Measurements from ENCODE around the gene CFAP74. TPM values are rescaled to one million over a fixed set of nuclear protein-coding genes. Genes with fewer than 3 reads are reported as not detected.

Gene CFAP74
- total and polyA plus RNA-seq, 2 of the 13 experiments (the other 11 are each of a cell fraction or from before 2014, with no cell fraction given), result 0.27 to 0.62 TPM

GRCh38 chr1:2050793-2051682, 47.5 kb upstream of the CFAP74 start:
- DNase-seq (ENCODE audit: low spot score) (no peak), FAIRE-seq (no peak), ATAC-seq (no peak)
- H3K4me1 ChIP-seq (ENCODE audit: insufficient read depth, low read length), result peaks cover 57% of the 10 kb centered on the region
- H3K27ac ChIP-seq (ENCODE audit: extremely low read length, insufficient read depth, low read length), result peak overlapping the region; percentile 46
- H3K4me2 ChIP-seq (ENCODE audit: low read depth, low read length), result peak overlapping the region; percentile 80
- 0 out of 2 replicates have a peak, but pooled peaks cover 5% of the 10 kb centered on the region for H4K20me1 ChIP-seq (ENCODE audit: insufficient read depth, low read length)
- in situ Hi-C loops (cut with HindIII; ENCODE audit: extremely low pct_ligation_motif_present, low pct_unique_long_range_greater_than_20kb), result no loop called here
- ChIA-PET CTCF (ENCODE audit: low intra/inter-chr PET ratio, low total read pairs) (no interaction called here), POLR2A (interaction anchor here (0.8 kb wide), 1 partner anchor 54 kb away, joined by 3 read pairs; no protein-coding TSS in a partner anchor)
- BruUV-seq (replicated peaks), result no TSS peak
- intact Hi-C loops (cut with micrococcal nuclease; ENCODE audit: unreplicated experiment), result no loop called here
- no peak overlapping the region for H2AFZ ChIP-seq (ENCODE audit: low read length)
- peaks cover 3% of the 10 kb centered on the region for H3K79me2 ChIP-seq (ENCODE audit: insufficient read depth, low read length)
- 0 out of 5 replicates have a peak, but pooled peaks cover 0 to 2% of the 10 kb centered on the region in 2 experiments for H3K27me3 ChIP-seq (ENCODE audit: control insufficient read depth in 1 of 2, insufficient read depth in 2 of 2, low read length in 2 of 2)
- WGBS (ENCODE audit: low lambda C conversion rate), result 2% methylated on average over 10 of the region's 84 CpGs
- H3K4me3 ChIP-seq (replicated peaks in 1 of 3; ENCODE audit: insufficient read depth in 1 of 3, low read depth in 2 of 3, low read length in 3 of 3), result peak overlapping the region; percentile 80 to 90 (median 89)
- H3K36me3 ChIP-seq (replicated peaks in 1 of 2; ENCODE audit: control insufficient read depth in 1 of 2, insufficient read depth in 2 of 2, low read length in 2 of 2), result peaks cover 2 to 7% of the 10 kb centered on the region in 2 experiments; a peak in 2 of 5 replicates
- H3K9me3 ChIP-seq (ENCODE audit: low read length), result no peaks in the 10 kb centered on the region
- H3K9ac ChIP-seq (ENCODE audit: insufficient read depth, low read depth, low read length), result peak overlapping the region; percentile 73
- TF ChIP-seq KMT2B (CRISPR knock-in tag; IDR thresholded peaks at IDR 0.05), result no peak
- no peak for TF ChIP-seq FLYWCH1 (CRISPR knock-in tag; IDR thresholded peaks at IDR 0.05)
- TF ChIP-seq MAX (IDR thresholded peaks at IDR 0.05), result 0 out of 2 replicates have a peak, but pooled peaks have one; percentile 15
- TF ChIP-seq, protein P1, sequence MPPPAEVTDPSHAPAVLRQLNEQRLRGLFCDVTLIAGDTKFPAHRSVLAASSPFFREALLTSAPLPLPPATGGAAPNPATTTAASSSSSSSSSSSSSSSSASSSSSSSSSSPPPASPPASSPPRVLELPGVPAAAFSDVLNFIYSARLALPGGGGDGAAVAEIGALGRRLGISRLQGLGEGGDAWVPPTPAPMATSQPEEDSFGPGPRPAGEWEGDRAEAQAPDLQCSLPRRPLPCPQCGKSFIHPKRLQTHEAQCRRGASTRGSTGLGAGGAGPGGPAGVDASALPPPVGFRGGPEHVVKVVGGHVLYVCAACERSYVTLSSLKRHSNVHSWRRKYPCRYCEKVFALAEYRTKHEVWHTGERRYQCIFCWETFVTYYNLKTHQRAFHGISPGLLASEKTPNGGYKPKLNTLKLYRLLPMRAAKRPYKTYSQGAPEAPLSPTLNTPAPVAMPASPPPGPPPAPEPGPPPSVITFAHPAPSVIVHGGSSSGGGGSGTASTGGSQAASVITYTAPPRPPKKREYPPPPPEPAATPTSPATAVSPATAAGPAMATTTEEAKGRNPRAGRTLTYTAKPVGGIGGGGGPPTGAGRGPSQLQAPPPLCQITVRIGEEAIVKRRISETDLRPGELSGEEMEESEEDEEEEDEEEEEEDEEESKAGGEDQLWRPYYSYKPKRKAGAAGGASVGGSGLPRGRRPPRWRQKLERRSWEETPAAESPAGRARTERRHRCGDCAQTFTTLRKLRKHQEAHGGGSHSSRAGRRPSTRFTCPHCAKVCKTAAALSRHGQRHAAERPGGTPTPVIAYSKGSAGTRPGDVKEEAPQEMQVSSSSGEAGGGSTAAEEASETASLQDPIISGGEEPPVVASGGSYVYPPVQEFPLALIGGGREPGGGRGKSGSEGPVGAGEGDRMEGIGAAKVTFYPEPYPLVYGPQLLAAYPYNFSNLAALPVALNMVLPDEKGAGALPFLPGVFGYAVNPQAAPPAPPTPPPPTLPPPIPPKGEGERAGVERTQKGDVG (CRISPR knock-in tag; IDR thresholded peaks at IDR 0.05; ENCODE audit: borderline replicate concordance), result no peak
- no peak for TF ChIP-seq TBP (CRISPR knock-in tag; IDR thresholded peaks at IDR 0.05)
- 0 out of 2 replicates have a peak, but pooled peaks have one; percentile 8 for TF ChIP-seq YEATS4 (CRISPR knock-in tag; IDR thresholded peaks at IDR 0.05; ENCODE audit: borderline replicate concordance)
- 0 out of 2 replicates have a peak, but pooled peaks have one; percentile 27 for TF ChIP-seq HOXA9 (CRISPR knock-in tag; IDR thresholded peaks at IDR 0.05; ENCODE audit: borderline replicate concordance)
- TF ChIP-seq ZFX (CRISPR knock-in tag; IDR thresholded peaks at IDR 0.05; ENCODE audit: low read depth), result no peak
- no peak for TF ChIP-seq ZNF10 (CRISPR knock-in tag; IDR thresholded peaks at IDR 0.05; ENCODE audit: borderline replicate concordance, low read depth)
- no peak for TF ChIP-seq ZNF780A (CRISPR knock-in tag; IDR thresholded peaks at IDR 0.05)
- TF ChIP-seq XRCC5 (optimal IDR thresholded peaks at IDR 0.05; ENCODE audit: low read length), result no peak
- TF ChIP-seq, protein P2, sequence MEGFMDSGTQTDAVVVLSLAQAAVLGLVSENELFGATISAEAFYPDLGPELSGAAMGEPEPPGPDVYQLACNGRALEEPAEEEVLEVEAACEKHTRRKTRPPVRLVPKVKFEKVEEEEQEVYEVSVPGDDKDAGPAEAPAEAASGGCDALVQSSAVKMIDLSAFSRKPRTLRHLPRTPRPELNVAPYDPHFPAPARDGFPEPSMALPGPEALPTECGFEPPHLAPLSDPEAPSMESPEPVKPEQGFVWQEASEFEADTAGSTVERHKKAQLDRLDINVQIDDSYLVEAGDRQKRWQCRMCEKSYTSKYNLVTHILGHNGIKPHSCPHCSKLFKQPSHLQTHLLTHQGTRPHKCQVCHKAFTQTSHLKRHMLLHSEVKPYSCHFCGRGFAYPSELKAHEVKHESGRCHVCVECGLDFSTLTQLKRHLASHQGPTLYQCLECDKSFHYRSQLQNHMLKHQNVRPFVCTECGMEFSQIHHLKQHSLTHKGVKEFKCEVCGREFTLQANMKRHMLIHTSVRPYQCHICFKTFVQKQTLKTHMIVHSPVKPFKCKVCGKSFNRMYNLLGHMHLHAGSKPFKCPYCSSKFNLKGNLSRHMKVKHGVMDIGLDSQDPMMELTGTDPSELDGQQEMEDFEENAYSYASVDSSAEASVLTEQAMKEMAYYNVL (CRISPR knock-in tag; IDR thresholded peaks at IDR 0.05; ENCODE audit: borderline replicate concordance), result no peak
- TF ChIP-seq ZNF709 (CRISPR knock-in tag; IDR thresholded peaks at IDR 0.05), result no peak
- no peak for TF ChIP-seq MAFG (CRISPR knock-in tag; IDR thresholded peaks at IDR 0.05)
- TF ChIP-seq MEIS1 (CRISPR knock-in tag; IDR thresholded peaks at IDR 0.05; ENCODE audit: borderline replicate concordance), result no peak
- TF ChIP-seq ZNF33A (CRISPR knock-in tag; IDR thresholded peaks at IDR 0.05; ENCODE audit: borderline replicate concordance), result no peak
- TF ChIP-seq ZNF782 (CRISPR knock-in tag; IDR thresholded peaks at IDR 0.05; ENCODE audit: borderline replicate concordance), result no peak

Measured in HepG2 (cell line).